Lung (tissue), 12 donors: ENCODE results near the gene CCNI2. TPM values are rescaled to one million over a fixed set of nuclear protein-coding genes. Genes with fewer than 3 reads are reported as not detected.

Experiments used
- ATAC-seq: fragments of 200-7000 bp; cut with Tn5 transposase; one replicate; pipeline ENCODE4 v1.9.1; 2020; ENCODE audit warnings: moderate number of reproducible peaks; ENCODE audit not compliant: insufficient read depth, low FRiP score
- DNase-seq, 3 donors: peaks; one replicate each; pipeline ENCODE4 v3.0.0-alpha.2; 2013 to 2017
- H3K27ac ChIP-seq, 2 donors: one replicate each; pipeline ENCODE4 v1.5.1; 2013; ENCODE audit warnings: mild to moderate bottlenecking in 2 of 2, moderate library complexity in 2 of 2, control low read depth in 1 of 2, inconsistent platforms in 1 of 2, low read depth in 1 of 2, low read length in 1 of 2
- H3K27me3 ChIP-seq, 3 donors: one replicate each; pipeline ENCODE4 v1.5.1; 2013; ENCODE audit warnings: low read length in 2 of 3; ENCODE audit not compliant: control insufficient read depth in 3 of 3, insufficient read depth in 3 of 3
- H3K36me3 ChIP-seq, 4 donors: one replicate each; pipeline ENCODE4 v1.5.1; 2013; ENCODE audit warnings: low read length in 4 of 4, mild to moderate bottlenecking in 1 of 4, moderate library complexity in 1 of 4; ENCODE audit not compliant: control insufficient read depth in 4 of 4, insufficient read depth in 4 of 4
- H3K4me1 ChIP-seq, 5 donors: one replicate each; pipeline ENCODE4 v1.5.1; 2013; ENCODE audit warnings: low read length in 5 of 5, mild to moderate bottlenecking in 2 of 5, moderate library complexity in 1 of 5; ENCODE audit not compliant: control insufficient read depth in 5 of 5, insufficient read depth in 5 of 5
- H3K4me3 ChIP-seq: one replicate; pipeline ENCODE4 v1.5.1; 2013; ENCODE audit warnings: mild to moderate bottlenecking, control low read depth, moderate library complexity
- H3K9ac ChIP-seq, 2 donors: one replicate each; pipeline ENCODE4 v1.5.1; 2013; ENCODE audit warnings: low read length in 2 of 2, control low read depth in 1 of 2; ENCODE audit not compliant: insufficient read depth in 1 of 2
- H3K9me3 ChIP-seq, 4 donors: one replicate each; pipeline ENCODE4 v1.5.1; 2013; ENCODE audit warnings: low read length in 3 of 4, mild to moderate bottlenecking in 1 of 4, moderate library complexity in 1 of 4; ENCODE audit not compliant: control insufficient read depth in 4 of 4, insufficient read depth in 3 of 4
- WGBS, 2 donors: extraction: QIAGEN DNeasy Blood & Tissue Kit; methylation state at CpG; one replicate each; pipeline ENCODE4 v1.1.7; 2013; 5-methylcytosine and 5-hydroxymethylcytosine counted together
- polyA plus RNA-seq, 2 donors: library from polyadenylated mRNA; stranded (reverse); fragments of 200-250 nt; gene quantifications; one replicate each; pipeline ENCODE4 v1.2.1, GENCODE V29; 2013
- total RNA-seq, 2 donors: library from RNA; depleted of rRNA in 1 of 2; stranded (reverse); fragments of >200 nt in 1 of 2; gene quantifications; one replicate each; pipeline ENCODE4 v1.2.1, GENCODE V29; 2014 to 2021
- TF ChIP-seq, protein P1 (sequence below): IDR thresholded peaks from 2 replicates; pipeline ENCODE4 v1.5.1; 2012; ENCODE audit warnings: mild to moderate bottlenecking; ENCODE audit errors: control extremely low read depth, extremely low read depth
- donor health status: control.
- donor health status: control.
- donor health status: Bipolar disorder and iron deficiency.
- donor health status: healthy.
- donor health status: DM: yes; HTN: yes; CAD: no.

CCNI2 gene
- total and polyA plus RNA-seq, 4 donors: 0.55 to 0.88 (median 0.67) TPM

- no peak overlapping the region for H3K4me3 ChIP-seq
- no peak overlapping the region for H3K9ac ChIP-seq
- H3K4me1 ChIP-seq: peaks cover 8 to 19% (median 16%) of the 10 kb centered on the region in 5 donors
- no peaks in the 10 kb centered on the region for H3K27me3 ChIP-seq
- H3K9me3 ChIP-seq: no peaks in the 10 kb centered on the region
- H3K27ac ChIP-seq: no peak overlapping the region
- DNase-seq (no peak), ATAC-seq (no peak)
- TF ChIP-seq, protein P1, sequence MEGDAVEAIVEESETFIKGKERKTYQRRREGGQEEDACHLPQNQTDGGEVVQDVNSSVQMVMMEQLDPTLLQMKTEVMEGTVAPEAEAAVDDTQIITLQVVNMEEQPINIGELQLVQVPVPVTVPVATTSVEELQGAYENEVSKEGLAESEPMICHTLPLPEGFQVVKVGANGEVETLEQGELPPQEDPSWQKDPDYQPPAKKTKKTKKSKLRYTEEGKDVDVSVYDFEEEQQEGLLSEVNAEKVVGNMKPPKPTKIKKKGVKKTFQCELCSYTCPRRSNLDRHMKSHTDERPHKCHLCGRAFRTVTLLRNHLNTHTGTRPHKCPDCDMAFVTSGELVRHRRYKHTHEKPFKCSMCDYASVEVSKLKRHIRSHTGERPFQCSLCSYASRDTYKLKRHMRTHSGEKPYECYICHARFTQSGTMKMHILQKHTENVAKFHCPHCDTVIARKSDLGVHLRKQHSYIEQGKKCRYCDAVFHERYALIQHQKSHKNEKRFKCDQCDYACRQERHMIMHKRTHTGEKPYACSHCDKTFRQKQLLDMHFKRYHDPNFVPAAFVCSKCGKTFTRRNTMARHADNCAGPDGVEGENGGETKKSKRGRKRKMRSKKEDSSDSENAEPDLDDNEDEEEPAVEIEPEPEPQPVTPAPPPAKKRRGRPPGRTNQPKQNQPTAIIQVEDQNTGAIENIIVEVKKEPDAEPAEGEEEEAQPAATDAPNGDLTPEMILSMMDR: no peak
- WGBS, 2 donors: 94 to 98% methylated on average over 10 of the region's 10 CpGs
- peaks cover 0 to 35% (median 20%) of the 10 kb centered on the region in 4 donors for H3K36me3 ChIP-seq
Observed at GRCh38 chr5:132764051-132764450, 16.8 kb downstream of the CCNI2 start.

- TF ChIP-seq, protein P1: no peak
- Histone ChIP-seq H3K27me3 (no peaks in the 10 kb centered on the region), H3K4me1 (peaks cover 8 to 19% (median 16%) of the 10 kb centered on the region in 5 donors), H3K36me3 (peaks cover 0 to 31% (median 14%) of the 10 kb centered on the region in 4 donors), H3K27ac (no peak overlapping the region), H3K4me3 (no peak overlapping the region), H3K9ac (no peak overlapping the region), H3K9me3 (no peaks in the 10 kb centered on the region)
- no peak for ATAC-seq
- 93 to 97% methylated on average over 7 of the region's 7 CpGs for WGBS, 2 donors
- DNase-seq: no peak
Observed at GRCh38 chr5:132764671-132765238, 17.5 kb downstream of the CCNI2 start.

GRCh38 chr5:132765311-132766019, 18.2 kb downstream of the CCNI2 start:
- Histone ChIP-seq H3K4me3 (no peak overlapping the region), H3K9ac (no peak overlapping the region), H3K27me3 (no peaks in the 10 kb centered on the region), H3K9me3 (no peaks in the 10 kb centered on the region), H3K4me1 (peaks cover 8 to 20% (median 16%) of the 10 kb centered on the region in 5 donors), H3K27ac (no peak overlapping the region), H3K36me3 (peaks cover 0 to 31% (median 14%) of the 10 kb centered on the region in 4 donors)
- TF ChIP-seq, protein P1: no peak
- DNase-seq: no peak
- ATAC-seq: no peak
- WGBS, 2 donors: 87 to 94% methylated on average over 12 of the region's 12 CpGs
